Left lung (tissue), 10 donors: ENCODE results near the gene SNRPE. TPM values are rescaled to one million over a fixed set of nuclear protein-coding genes. Genes with fewer than 3 reads are reported as not detected.
A peak's percentile ranks its signal among the peaks of the same experiment; 100 is the strongest.

Experiments
- ATAC-seq: fragments of 200-7000 bp; cut with Tn5 transposase; one replicate; pipeline ENCODE4 v1.9.1; 2020; ENCODE audit warnings: moderate library complexity
- DNase-seq, 4 donors: peaks; one replicate each; pipeline ENCODE4 v3.0.0-alpha.2; 2013 to 2020
- H3K27ac ChIP-seq, 2 donors: fragments of 200-600 bp; sonication (generic) in 1 of 2; one replicate each; pipeline versions ENCODE4 v1.5.0 to v1.8.0; 2020 to 2021
- H3K27me3 ChIP-seq, 2 donors: fragments of 200-600 bp; sonication (generic) in 1 of 2; one replicate each; pipeline versions ENCODE4 v1.5.0 to v1.8.0; 2020 to 2021
- H3K36me3 ChIP-seq, 2 donors: fragments of 200-600 bp; sonication (generic) in 1 of 2; one replicate each; pipeline versions ENCODE4 v1.5.0 to v1.8.0; 2020 to 2021
- H3K4me1 ChIP-seq, 2 donors: fragments of 200-600 bp; one replicate each; pipeline ENCODE4 v1.8.0; 2021
- H3K4me3 ChIP-seq, 2 donors: fragments of 200-600 bp; sonication (generic) in 1 of 2; one replicate each; pipeline versions ENCODE4 v1.5.0 to v1.8.0; 2020 to 2021; ENCODE audit warnings: mild to moderate bottlenecking in 1 of 2
- H3K9me3 ChIP-seq, 2 donors: fragments of 200-600 bp; sonication (generic) in 1 of 2; one replicate each; pipeline versions ENCODE4 v1.5.0 to v1.8.0; 2020 to 2021
- CTCF ChIP-seq, 2 donors: fragments of 200-600 bp; sonication (generic) in 1 of 2; IDR thresholded peaks; one replicate each; pipeline versions ENCODE4 v1.5.0 to v1.8.0; 2021; ENCODE audit warnings: antibody characterized with exemption in 2 of 2
- intact Hi-C, 2 donors: fragments of 100-400 bp; cut with DNase I; formaldehyde crosslinking; loops; one replicate each; pipeline versions ENCODE4 v1.11.2 to v1.14.2; 2022
- polyA plus RNA-seq, 6 donors: library from polyadenylated mRNA; unstranded; fragments of 120-200 nt; gene quantifications; one replicate each; pipeline ENCODE4 v1.2.1, GENCODE V29; 2013; ENCODE audit not compliant: insufficient read length in 6 of 6
- total RNA-seq, 2 donors: library from RNA; stranded (reverse); fragmentation: NEBNext Ultra II Directional; extraction: Animal tissue kit (Norgen Biotek cat#: 25700); gene quantifications; one replicate each; pipeline ENCODE4 v1.2.1, GENCODE V29; 2021
- donor health status: DM: no; HTN: yes; CAD: no.
- donor health status: DM: no; HTN: no; CAD: no.

Gene SNRPE
- total and polyA plus RNA-seq, 8 donors, result 75.0 to 299 (median 261) TPM

DNA sequence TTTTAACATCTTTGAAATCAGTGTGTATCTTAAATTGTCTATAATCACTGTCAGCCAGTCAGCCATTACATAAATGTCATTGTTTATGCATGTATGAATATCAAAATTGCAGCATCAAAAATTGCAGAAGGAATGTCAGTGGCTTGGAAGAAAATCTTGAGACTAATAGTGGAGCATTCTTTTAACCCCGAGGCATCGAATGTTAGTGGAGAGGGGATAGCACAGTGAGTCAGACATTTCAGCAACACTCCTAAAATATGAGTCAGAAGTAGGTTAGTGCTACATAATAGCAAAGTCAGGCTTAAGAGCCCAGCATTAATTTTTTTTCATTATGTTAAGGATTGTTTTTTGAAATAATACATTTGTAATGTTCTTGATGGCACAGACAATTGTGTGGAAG is 45.5 kb downstream of the SNRPE start:
- TF ChIP-seq CTCF (IDR thresholded peaks at IDR 0.05), result no peak
- no peaks in the 10 kb centered on the region for H3K4me1 ChIP-seq
- no peaks in the 10 kb centered on the region for H3K9me3 ChIP-seq
- ATAC-seq (peak; percentile 95), DNase-seq (no peak)
- H3K27ac ChIP-seq, result no peak overlapping the region
- H3K27me3 ChIP-seq, result no peaks in the 10 kb centered on the region
- H3K4me3 ChIP-seq, result no peak overlapping the region
- intact Hi-C loops, result no loop called here
- no peaks in the 10 kb centered on the region for H3K36me3 ChIP-seq

DNA sequence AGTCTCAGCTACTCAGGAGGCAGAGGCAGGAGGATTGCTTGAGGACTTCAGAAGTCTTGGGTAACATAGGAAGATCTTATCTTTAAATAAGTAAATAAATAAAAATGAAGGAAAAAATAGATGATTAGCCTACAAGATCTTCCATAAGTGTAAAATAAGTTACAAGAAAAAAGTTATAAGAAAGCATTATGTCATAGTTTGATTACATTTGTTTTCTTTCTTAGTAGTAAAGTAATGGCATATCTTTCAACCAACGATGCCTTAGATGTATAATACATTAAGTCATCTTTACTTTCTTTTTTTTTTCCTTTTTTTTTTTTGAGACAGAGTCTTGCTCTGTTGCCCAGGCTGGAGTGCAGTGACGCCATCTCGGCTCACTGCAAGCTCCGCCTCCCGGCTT is 46.5 kb downstream of the SNRPE start:
- TF ChIP-seq CTCF (IDR thresholded peaks at IDR 0.05), result no peak
- H3K27ac ChIP-seq, result no peak overlapping the region
- H3K36me3 ChIP-seq, result no peaks in the 10 kb centered on the region
- DNase-seq, result no peak
- no peaks in the 10 kb centered on the region for H3K9me3 ChIP-seq
- no peaks in the 10 kb centered on the region for H3K27me3 ChIP-seq
- intact Hi-C loops, result no loop called here
- H3K4me1 ChIP-seq, result no peaks in the 10 kb centered on the region
- ATAC-seq, result no peak
- H3K4me3 ChIP-seq, result no peak overlapping the region

DNA sequence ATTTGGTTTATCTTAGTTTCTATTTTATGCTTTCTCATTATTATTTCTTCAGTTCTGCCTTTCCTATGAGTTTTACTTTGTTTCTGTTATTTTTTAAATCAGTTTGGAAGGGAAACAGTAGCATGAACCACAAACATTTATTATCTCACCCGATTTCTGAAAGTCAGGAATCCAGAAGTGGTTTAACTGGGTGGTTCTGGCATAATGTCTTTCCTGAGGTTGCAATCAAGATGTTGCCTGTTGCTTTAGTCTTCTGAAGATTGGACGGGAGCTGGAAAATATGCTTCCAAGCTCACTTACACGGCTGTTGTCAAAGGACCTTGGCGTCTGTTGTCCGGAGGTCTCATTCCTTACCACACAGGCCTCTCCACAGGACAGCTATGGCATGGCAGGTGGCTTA is 50.4 kb downstream of the SNRPE start:
- no peak overlapping the region for H3K4me3 ChIP-seq
- intact Hi-C loops, result no loop called here
- TF ChIP-seq CTCF (IDR thresholded peaks at IDR 0.05), result no peak
- H3K36me3 ChIP-seq, result no peaks in the 10 kb centered on the region
- ATAC-seq (no peak), DNase-seq (no peak)
- H3K9me3 ChIP-seq, result no peaks in the 10 kb centered on the region
- no peak overlapping the region for H3K27ac ChIP-seq
- H3K4me1 ChIP-seq, result no peaks in the 10 kb centered on the region
- H3K27me3 ChIP-seq, result no peaks in the 10 kb centered on the region

DNA sequence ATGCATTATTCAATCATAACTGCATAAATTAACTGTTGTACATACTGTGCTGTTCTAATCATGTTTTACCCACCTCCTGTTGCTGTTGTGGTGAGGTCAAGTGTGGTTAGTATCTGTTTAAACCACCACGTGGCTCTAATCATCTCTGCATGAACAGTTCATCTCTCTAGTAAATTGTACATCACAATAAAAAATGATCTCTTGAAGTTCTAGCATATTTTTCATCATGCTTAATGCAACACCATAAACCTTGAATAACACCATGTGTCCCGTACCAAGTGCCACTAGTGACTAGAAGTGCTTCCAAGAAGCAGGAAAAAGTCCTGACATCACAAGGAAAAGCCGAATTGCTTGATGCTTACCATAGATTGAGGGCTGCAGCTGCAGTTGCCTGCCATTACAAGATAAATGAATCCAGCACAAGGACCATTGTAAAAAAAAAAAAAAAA is 51.7 kb downstream of the SNRPE start:
- Histone ChIP-seq H3K9me3 (no peaks in the 10 kb centered on the region), H3K27me3 (no peaks in the 10 kb centered on the region), H3K4me1 (no peaks in the 10 kb centered on the region), H3K4me3 (no peak overlapping the region), H3K36me3 (no peaks in the 10 kb centered on the region), H3K27ac (no peak overlapping the region)
- TF ChIP-seq CTCF (IDR thresholded peaks at IDR 0.05), result no peak
- DNase-seq, result no peak
- no peak for ATAC-seq
- intact Hi-C loops, result no loop called here

DNA sequence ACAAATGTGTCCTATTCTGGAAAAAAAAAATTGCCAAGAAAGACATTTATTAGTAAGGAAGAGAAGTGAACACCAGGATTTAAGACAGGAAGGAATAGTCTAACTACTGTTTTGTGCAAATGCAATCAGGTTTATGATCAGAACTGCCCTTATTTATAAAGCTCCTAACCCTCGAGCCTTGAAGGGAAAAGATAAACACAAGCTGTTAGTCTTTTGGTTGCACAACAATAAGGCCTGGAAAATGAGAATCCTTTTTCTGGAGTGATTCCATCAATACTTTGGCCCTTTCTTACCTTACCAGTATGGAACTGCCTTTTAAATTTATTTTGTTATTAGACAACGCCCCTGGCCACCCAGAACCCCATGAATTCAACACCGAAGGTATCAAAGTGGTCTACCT is 52.9 kb downstream of the SNRPE start:
- Histone ChIP-seq H3K4me3 (no peak overlapping the region), H3K4me1 (no peaks in the 10 kb centered on the region), H3K36me3 (no peaks in the 10 kb centered on the region), H3K27ac (no peak overlapping the region), H3K27me3 (no peaks in the 10 kb centered on the region), H3K9me3 (no peaks in the 10 kb centered on the region)
- no peak for TF ChIP-seq CTCF (IDR thresholded peaks at IDR 0.05)
- DNase-seq (no peak), ATAC-seq (no peak)
- intact Hi-C loops, result no loop called here
